HG02973 (cell line): ENCODE results near the gene REC8.

Experiments
- ATAC-seq: cut with Tn5 transposase; IDR thresholded peaks from one replicate; pipeline ENCODE4 v1.9.1; 2021; ENCODE audit warnings: moderate library complexity; ENCODE audit not compliant: unreplicated experiment

The REC8 gene

DNA sequence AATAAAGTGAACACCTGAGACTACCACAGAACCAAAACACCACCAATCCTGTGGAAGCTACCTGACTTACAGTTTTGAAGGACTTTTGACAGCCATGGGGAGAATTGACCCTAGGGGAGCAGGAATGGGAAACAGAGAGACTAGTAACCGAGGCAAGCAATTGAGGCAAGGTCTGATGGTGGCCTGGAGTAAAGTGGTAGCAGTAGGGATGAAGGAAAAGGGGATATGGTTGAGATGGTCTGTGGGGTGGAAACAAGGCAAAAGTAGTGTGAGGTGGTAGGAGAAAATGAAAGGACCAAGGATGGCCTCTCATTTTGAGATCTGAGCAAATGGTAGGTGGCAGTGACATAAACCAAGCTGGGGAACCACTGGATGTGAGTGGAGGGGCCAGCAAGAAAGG, 15.0 kb upstream of the REC8 start:
- ATAC-seq = no peak

DNA sequence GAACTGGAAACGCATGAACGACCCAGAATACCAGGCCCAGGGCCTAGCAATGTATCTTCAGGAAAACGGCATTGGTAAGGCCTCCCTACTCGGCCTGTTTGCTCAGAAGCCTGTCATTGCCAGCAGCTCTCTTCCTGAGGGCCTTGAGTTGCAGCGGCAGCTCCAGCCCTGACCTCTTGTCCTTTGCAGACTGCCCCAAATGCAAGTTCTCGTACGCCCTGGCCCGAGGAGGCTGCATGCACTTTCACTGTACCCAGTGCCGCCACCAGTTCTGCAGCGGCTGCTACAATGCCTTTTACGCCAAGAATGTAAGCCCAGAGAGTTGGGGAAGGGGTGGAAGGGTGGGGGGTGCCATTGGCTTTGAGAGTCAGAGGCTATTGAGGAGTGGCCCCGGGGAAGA, 14.5 kb upstream of the REC8 start:
- no peak for ATAC-seq

GRCh38 chr14:24159777-24160498, 11.9 kb upstream of the REC8 start:
- no peak for ATAC-seq

- no peak for ATAC-seq
Measured at GRCh38 chr14:24160499-24160849, 11.4 kb upstream of the REC8 start.

DNA sequence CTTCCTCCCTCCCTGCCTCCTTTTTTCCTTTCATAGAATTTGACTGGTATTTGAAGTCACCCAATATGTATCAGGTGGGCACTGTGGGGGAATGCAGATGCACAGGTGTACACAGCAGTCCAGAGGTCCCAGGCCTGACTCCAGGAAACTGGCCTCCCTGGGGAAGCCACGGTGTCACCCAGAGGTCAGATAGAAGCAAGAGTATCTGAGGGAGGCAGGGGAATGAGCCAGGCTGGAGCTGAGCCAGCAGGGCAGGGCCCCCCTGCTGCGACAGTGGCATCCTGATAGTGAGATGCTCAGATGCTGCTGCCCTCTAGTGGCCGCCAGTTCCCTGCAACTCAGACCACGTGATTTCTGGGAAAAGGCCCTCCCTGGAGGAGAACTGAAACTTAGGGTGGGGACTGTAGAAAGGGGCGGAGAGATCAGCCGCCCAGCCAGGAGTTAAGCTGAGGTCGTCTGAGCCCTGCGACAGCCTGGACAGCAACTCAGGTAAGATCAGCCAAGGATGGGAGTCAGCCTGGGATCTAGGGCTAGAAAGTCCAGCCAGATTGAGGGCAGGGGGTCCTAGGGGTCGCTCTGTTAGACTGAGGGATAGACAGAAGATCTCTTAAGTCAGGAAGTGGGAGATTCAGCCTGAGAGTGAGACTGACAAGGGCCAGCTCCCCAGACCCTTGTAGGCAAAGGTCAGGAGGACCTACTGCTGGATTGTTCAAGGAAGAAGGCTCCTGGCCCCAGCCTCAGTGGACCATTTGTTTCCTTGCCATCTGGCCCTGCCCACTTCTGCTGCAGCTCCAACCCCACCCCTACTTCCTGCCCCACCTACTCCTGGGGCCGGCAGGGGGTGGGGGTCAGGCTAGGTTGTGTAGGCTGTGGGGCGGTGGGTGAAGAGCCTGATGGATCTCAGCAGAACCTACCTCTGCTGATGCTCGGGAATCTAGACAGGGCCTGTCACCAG, 10.8 kb upstream of the REC8 start, which contains the start of gene IRF9:
Gene IRF9, plus strand, starts transcription at position 416 of the 955 bp plus-strand sequence. CDS start 880 bp downstream, outside the sequence.
- ATAC-seq = peak; percentile 70

DNA sequence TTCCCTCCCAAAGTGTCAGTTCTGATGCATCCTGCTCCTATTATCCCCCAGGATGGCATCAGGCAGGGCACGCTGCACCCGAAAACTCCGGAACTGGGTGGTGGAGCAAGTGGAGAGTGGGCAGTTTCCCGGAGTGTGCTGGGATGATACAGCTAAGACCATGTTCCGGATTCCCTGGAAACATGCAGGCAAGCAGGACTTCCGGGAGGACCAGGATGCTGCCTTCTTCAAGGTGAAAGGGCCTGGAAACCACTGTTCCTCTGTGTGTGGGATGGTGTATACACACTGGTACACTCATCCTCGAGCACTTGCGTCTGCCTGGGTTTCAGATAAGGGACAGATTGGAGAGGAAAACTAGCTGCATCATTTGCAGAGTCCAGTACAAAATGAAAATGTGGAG, 9.8 kb upstream of the REC8 start:
- ATAC-seq = no peak

DNA sequence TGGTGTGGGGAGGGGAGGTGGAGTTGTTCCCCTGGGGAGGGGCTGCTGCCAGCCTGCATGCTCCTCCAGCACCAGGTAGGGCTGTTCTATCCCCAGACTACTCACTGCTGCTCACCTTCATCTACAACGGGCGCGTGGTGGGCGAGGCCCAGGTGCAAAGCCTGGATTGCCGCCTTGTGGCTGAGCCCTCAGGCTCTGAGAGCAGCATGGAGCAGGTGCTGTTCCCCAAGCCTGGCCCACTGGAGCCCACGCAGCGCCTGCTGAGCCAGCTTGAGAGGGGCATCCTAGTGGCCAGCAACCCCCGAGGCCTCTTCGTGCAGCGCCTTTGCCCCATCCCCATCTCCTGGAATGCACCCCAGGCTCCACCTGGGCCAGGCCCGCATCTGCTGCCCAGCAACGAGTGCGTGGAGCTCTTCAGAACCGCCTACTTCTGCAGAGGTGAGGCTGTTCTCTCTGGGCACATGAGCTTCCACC, 7.3 kb upstream of the REC8 start:
- ATAC-seq = no peak

- ATAC-seq = no peak
Measured at GRCh38 chr14:24165785-24166184, 6.1 kb upstream of the REC8 start.

DNA sequence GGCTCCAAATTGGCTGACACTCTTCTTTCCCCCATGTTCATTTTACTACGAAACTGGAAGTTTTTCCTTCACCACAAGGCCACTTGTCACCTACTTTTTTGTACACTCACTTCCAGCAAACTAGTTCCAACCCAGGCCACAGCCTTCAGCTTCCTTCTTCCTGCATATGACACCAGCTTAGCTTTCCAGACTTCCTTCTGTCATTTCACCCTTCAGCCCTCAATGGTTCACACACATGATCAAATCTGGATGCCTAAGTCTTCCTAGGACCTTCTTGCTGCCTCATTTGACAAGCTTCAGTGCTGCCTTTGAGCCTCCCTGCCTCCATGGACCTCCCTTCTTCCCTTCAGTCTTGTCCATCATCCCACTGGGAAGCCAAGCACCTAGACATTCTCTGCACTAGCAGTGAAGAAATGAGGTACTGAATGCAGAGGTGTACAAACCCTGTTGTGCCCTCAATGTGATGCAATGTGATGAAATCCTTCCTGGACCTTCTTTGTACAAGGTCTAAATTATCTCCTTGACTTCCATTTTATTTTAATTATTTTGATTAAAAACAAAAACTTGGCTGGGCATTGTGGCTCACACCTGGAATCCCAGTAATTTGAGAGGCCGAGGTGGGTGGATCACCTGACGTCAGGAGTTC, 4.3 kb upstream of the REC8 start:
- ATAC-seq = no peak

GRCh38 chr14:24172261-24172860, 481 bp downstream of the REC8 start:
- no peak for ATAC-seq

DNA sequence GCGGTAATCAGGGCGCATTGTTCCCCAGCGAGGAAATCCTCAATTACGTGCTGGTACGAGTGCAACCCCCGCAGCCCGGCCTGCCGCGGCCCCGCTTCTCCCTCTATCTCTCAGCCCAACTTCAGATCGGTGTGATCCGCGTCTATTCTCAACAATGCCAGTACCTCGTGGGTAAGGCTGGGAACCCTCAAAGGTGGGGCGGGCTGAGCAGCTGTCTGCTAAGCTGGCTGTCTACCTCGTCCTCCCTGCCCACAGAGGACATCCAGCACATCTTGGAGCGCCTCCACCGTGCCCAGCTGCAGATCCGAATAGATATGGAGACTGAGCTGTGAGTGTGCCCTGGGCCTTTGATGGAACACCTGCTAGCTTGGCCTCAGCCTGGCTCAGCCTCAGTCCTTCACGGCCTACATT, 996 bp downstream of the REC8 start:
- ATAC-seq = no peak

DNA sequence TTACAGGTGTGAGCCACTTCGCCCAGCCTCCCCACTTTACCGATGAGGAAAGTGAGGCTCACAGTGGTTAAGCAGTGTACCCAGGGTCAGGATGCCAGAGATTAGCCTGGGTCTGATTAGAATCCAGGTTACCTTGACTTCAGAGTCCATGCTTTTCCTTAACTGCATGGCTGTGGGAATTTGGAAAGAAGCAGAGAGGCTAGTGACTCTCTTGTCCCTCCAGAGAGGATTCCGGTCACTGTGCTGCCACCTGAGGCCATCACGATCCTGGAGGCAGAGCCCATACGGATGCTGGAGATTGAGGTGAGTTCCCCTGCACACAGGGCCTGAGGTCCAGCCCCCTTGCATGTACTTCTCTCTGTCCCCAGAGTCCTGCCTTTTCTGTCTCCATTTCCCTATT, 4.7 kb downstream of the REC8 start:
- ATAC-seq = no peak

DNA sequence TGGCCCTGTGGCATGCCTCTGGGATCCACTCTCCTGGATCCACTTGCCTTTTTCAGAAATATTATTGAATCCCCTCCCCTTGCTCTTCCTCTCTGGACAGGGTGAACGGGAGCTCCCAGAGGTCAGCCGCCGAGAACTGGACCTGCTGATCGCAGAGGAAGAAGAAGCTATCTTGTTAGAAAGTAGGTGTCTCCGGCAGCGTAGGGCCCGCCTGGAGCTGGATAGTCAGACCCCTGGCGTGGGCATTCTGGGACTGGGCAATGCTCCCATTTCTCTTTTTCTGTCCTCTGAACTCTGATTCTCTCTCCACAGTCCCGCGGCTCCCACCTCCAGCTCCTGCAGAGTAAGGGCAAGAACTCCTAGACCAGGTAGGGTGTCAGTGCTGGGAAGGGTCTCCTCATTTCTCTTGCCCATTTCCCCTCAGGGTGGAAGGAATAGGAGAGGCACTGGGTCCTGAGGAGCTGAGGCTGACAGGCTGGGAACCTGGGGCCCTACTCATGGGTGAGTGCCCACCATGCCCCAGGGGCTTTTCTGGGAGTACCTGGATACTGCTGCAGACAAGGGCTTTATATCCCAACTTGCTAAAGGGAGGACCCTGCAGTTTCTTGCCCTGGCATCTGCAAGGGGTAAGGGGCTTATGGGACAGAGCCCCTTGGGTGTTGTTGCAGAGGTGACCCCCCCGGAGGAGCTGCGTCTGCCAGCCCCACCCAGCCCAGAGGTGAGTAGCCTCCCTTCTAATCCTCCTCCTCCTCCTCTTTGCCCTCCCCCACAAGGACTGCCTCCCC, 5.4 kb downstream of the REC8 start:
- ATAC-seq = no peak

- ATAC-seq = no peak
Measured at GRCh38 chr14:24177891-24178290, 6.0 kb downstream of the REC8 start.

DNA sequence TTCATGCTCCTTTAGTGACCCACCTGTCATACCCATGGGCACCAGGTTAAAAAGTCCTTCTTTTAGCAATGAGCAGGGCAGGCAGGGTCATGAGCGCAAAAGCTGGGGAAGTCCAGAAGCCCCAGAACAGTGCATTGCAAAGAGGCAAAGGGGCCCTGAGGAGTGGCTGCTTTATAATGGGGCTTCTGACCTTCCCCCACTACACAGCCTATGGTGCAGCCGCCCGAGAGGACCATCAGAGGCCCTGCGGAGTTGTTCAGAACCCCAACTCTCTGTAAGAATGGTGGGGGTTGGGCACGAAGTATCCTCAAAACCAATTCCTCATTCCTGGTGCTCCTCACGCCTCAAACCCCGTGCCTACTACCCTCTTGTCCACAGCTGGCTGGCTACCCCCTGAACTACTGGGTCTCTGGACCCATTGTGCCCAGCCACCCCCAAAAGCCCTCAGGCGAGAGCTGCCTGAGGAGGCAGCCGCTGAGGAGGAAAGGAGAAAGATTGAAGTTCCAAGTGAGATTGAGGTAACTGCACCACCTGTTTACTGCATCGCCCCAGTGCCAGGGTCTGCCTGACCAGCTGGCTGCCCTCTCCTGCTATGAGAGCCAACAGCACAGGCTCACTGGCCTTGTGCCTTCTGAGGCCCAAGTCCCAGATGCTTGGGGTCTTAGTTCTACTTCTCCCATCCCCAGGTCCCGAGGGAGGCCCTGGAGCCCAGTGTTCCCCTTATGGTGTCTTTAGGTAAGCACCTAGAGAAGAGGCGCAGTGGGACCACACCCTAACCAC, 6.7 kb downstream of the REC8 start:
- ATAC-seq = no peak

DNA sequence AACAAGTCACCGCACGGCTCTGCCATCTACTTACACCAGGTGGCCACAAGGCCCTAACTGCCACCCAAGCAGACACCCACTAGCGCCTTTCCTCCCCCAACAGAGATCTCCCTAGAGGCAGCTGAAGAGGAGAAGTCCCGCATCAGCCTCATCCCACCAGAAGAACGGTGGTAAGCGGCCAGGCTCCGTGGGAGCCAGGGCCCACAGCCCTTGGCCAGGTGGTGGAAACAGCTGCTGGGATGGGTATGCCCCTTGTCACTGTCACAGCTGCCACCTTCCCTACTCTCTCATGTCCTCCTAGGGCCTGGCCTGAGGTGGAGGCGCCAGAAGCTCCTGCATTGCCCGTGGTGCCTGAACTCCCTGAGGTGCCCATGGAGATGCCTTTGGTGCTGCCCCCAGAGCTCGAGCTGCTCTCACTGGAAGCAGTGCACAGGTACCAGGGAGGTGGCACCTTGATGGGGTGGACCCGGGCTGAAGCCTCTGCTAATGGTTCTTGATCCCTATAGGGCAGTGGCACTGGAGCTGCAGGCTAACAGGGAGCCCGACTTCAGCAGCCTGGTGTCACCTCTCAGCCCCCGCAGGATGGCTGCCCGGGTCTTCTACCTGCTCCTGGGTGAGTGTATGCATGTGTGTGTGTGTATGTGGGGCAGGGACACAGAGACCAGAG, 7.5 kb downstream of the REC8 start:
- ATAC-seq = no peak

DNA sequence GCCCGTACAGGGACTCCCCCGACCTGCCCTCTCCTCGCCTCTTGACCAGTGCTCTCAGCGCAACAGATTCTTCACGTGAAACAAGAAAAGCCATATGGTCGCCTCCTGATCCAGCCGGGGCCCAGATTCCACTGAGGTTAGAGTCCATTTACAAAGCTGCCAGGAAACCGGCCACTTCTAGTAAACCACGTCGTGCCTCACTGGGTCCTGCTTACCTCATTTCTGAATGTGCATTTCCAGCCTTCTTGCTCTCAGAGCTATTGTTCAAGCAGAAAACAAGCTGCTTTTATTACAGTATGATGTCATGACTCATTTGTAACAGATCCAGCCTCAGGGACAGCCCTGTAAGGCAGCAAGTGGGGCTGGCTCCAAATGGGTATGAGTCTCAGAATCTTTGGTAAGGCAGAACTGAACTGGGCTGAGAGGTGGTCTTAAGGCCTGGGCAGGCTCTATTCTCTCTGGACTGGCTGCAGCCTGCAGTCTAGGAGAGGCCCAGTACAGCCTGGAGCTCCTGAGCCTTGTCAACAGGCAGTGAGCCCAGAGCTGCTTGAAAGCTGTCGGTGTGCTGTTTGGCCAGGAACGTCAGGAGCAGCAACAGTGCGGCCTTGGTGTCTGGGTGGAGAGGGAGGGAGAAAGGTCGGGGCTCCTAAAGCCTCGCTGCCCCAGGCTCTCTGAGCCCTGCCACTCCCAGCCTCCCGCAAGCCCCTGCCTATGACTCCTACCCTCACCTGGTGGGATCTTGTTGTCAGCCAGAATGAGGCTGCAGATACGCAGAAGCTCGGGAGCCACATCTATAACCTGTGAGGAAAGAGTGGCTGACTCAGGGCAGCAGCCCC, 8.3 kb downstream of the REC8 start:
- ATAC-seq = no peak
